Measurements from ENCODE around the gene TDRD12.
"Not testable (repeated sequence)": the region's sequence is repeated elsewhere in the genome, so short reads cannot be mapped to it uniquely, and the experiment has no call there.

TDRD12 gene

GRCh38 chr19:32748948-32749347 lies 29.4 kb downstream of the TDRD12 start:
- no peak for FAIRE-seq
- no peak for TF ChIP-seq POLR2A (IDR thresholded peaks at IDR 0.05; ENCODE audit: low read depth, low read length)
- no peak for DNase-seq (ENCODE audit: insufficient read length, low spot score)

GRCh38 chr19:32749361-32749760 lies 29.8 kb downstream of the TDRD12 start:
- TF ChIP-seq POLR2A (IDR thresholded peaks at IDR 0.05; ENCODE audit: low read depth, low read length): no peak
- DNase-seq (ENCODE audit: insufficient read length, low spot score) (no peak), FAIRE-seq (no peak)

DNA sequence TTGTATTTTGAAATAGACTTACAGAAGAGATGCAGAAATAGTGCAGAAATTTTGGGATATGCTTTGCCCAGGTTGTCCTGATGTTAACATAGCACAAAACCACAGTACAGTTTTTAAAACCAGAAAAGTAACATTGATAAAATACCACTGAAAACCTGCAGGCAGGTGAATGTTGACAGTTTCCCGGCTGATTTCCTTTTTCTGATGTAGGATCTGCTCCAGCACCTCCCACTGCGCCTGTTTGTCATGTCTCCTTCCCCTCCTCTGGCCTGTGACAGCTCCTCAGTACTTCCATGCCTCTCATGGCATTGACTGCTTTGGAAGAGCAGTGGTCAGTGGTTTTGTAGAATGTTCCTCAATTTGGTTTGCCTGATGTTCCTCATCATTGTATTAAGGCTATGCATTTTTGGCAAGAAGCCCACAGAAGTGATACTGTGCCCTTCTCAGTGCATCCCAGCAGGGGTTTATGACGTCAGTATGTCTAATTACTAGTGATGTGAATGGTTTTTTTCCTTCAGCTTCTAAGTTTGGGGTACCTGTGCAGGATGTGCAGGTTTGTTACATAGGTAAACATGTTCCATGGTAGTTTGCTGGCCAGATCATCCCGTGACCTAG lies 31.0 kb downstream of the TDRD12 start:
- FAIRE-seq: no peak
- no peak for DNase-seq (ENCODE audit: insufficient read length, low spot score)
- TF ChIP-seq POLR2A (IDR thresholded peaks at IDR 0.05; ENCODE audit: low read depth, low read length): no peak

- TF ChIP-seq POLR2A (IDR thresholded peaks at IDR 0.05; ENCODE audit: low read depth, low read length): no peak
- FAIRE-seq: no peak
These were observed 31.5 kb downstream of the TDRD12 start for GRCh38 chr19:32751066-32751465.

GRCh38 chr19:32757189-32757588 lies 37.6 kb downstream of the TDRD12 start:
- DNase-seq (ENCODE audit: insufficient read length, low spot score): no peak
- FAIRE-seq: no peak
- TF ChIP-seq POLR2A (IDR thresholded peaks at IDR 0.05; ENCODE audit: low read depth, low read length): no peak

More at GRCh38 chr19:32751066-32751465, 31.5 kb downstream of the TDRD12 start:
- DNase-seq (ENCODE audit: insufficient read length, low spot score): no peak

DNA sequence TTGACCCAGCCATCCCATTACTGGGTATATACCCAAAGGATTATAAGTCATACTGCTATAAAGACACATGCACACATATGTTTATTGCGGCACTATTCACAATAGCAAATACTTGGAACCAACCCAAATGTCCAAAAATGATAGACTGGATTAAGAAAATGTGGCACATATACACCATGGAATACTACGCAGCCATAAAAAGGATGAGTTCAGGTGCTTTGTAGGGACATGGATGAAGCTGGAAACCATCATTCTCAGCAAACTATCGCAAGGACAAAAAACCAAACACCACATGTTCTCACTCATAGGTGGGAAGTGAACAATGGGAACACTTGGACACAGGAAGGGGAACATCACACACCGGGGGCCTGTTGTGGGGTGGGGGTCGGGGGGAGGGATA lies 45.8 kb downstream of the TDRD12 start:
- not testable (repeated sequence) for DNase-seq (ENCODE audit: insufficient read length, low spot score); FAIRE-seq

- no peak for TF ChIP-seq POLR2A (IDR thresholded peaks at IDR 0.05; ENCODE audit: low read depth, low read length)
- DNase-seq (ENCODE audit: insufficient read length, low spot score) (no peak), FAIRE-seq (no peak)
These were observed 48.5 kb downstream of the TDRD12 start for GRCh38 chr19:32767951-32768679.

DNA sequence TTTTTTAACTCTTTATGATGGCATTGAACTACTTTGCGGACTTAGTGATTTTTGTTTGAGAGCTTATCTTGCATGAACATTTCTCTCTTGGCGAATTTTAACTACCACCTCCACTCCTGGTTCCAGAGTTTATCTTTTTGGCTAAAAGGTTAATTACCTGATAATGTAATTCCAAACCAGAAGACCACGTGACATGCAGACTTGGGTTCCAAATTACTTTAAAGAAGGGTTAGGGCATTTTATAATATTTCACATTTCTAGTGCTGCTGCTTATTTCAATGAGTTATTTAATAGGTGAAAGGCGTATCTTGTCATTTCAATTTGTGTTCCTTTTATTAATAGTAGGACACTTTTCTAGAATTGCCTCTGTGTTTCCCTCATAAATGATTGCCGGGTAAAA lies 52.0 kb downstream of the TDRD12 start:
- DNase-seq (ENCODE audit: insufficient read length, low spot score) (no peak), FAIRE-seq (no peak)
- TF ChIP-seq POLR2A (IDR thresholded peaks at IDR 0.05; ENCODE audit: low read depth, low read length): no peak

DNA sequence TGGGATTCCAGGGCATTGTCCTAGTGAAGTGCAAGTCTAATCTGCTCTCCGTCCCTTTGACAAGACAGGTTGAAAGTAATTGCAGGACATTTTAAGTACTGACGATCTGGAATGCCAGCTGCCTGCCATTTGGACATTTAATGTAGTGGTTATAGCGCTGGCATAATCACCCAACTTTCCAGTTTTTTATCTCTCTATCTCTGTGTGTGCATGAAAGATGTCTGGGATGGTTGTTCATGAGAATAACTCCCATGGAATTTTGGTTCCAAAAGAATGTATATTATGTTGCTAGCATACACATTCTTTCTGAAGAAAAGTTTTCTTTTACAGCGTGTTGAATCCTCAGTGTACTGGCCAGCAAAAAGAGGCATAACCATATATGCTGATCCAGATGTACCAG lies 53.6 kb downstream of the TDRD12 start:
- DNase-seq (ENCODE audit: insufficient read length, low spot score): no peak
- no peak for TF ChIP-seq POLR2A (IDR thresholded peaks at IDR 0.05; ENCODE audit: low read depth, low read length)
- no peak for FAIRE-seq

DNA sequence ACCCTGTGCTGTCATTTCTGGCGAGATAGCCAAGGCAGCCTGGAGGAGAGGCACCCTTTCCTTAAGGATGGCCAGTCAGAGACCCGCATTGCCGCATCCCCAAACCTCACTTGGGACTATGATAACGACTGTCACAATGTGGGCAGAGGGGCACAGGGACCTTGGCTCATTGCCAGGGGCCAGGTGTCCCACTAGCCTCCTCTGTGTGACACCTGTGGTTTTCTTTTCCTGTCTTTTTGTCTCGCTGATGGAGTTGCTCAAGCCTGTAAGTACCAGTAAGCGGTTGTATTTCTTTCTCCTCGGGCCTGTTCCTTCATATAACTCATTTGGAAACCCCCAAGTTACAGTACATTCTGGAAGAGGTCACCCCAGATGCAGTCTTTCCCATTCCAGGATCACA lies 59.5 kb downstream of the TDRD12 start:
- TF ChIP-seq POLR2A (IDR thresholded peaks at IDR 0.05; ENCODE audit: low read depth, low read length): no peak
- no peak for FAIRE-seq
- no peak for DNase-seq (ENCODE audit: insufficient read length, low spot score)

- no peak for DNase-seq (ENCODE audit: insufficient read length, low spot score)
- no peak for TF ChIP-seq POLR2A (IDR thresholded peaks at IDR 0.05; ENCODE audit: low read depth, low read length)
- no peak for FAIRE-seq
These were observed 61.7 kb downstream of the TDRD12 start for GRCh38 chr19:32781280-32781679.

GRCh38 chr19:32782089-32782488 lies 62.5 kb downstream of the TDRD12 start:
- DNase-seq (ENCODE audit: insufficient read length, low spot score); FAIRE-seq: not testable (repeated sequence)

DNA sequence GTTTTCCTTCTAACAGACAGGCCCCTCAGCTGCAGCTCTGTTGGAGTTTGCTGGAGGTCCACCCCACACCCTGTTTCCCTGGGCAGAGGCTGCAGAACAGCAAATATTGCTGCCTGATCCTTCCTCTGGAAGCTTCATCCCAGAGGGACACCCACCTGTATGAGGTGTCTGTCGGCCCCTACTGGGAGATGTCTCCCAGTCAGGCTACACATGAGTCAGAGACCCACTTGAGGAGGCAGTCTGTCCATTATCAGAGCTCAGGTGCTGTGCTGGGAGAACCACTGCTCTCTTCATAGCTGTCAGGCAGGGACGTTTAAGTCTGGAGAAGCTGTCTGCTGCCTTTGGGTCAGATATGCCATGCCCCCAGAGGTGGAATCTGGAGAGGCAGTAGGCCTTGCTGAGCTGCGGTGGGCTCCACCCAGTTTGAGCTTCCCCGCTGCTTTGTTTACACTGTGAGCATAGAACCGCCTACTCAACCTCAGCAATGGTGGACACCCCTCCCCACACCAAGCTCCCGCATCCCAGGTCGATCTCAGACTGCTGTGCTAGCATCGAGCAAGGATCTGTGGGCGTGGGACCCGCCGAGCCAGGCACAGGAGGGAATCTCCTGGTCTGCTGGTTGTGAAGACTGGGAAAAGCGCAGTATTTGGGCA lies 67.7 kb downstream of the TDRD12 start:
- not testable (repeated sequence) for DNase-seq (ENCODE audit: insufficient read length, low spot score); FAIRE-seq

- DNase-seq (ENCODE audit: insufficient read length, low spot score); FAIRE-seq: not testable (repeated sequence)
These were observed 68.3 kb downstream of the TDRD12 start for GRCh38 chr19:32787895-32788294.

GRCh38 chr19:32789429-32789828 lies 69.9 kb downstream of the TDRD12 start:
- DNase-seq (ENCODE audit: insufficient read length, low spot score): no peak
- no peak for FAIRE-seq
- no peak for TF ChIP-seq POLR2A (IDR thresholded peaks at IDR 0.05; ENCODE audit: low read depth, low read length)

All from H54 (cell line).